Transverse colon (tissue), 4 donors: ENCODE measurements around the gene CFAP210.
A peak's percentile ranks its signal among the peaks of the same experiment; 100 is the strongest.

ENCODE experiments used
- EP300 ChIP-seq: sonication (generic); formaldehyde crosslinking; IDR thresholded peaks from one replicate; pipeline ENCODE4 v1.6.1; 2017; ENCODE audit warnings: antibody characterized with exemption, low read depth
- POLR2A ChIP-seq: fragments of 450-650 bp; IDR thresholded peaks from one replicate; pipeline ENCODE4 v1.6.1; 2016; ENCODE audit warnings: antibody characterized with exemption, mild to moderate bottlenecking, moderate library complexity
- POLR2AphosphoS5 ChIP-seq, 3 donors: sonication (generic); formaldehyde crosslinking; IDR thresholded peaks; one replicate each; pipeline ENCODE4 v1.6.1; 2016; ENCODE audit warnings: antibody characterized with exemption in 3 of 3
- TF ChIP-seq, protein P1 (sequence below), 5 experiments: fragments of 200-600 bp in 3 of 5; fragments of 450-650 bp in 2 of 5; sonication (generic) in 3 of 5; IDR thresholded peaks; 1 replicate in 2 of 5; 2 replicates in 3 of 5; pipeline ENCODE4 v1.5.1; 2016 to 2017; ENCODE audit warnings: antibody characterized with exemption in 5 of 5, inconsistent platforms in 3 of 5, mild to moderate bottlenecking in 2 of 5, moderate library complexity in 1 of 5

DNA sequence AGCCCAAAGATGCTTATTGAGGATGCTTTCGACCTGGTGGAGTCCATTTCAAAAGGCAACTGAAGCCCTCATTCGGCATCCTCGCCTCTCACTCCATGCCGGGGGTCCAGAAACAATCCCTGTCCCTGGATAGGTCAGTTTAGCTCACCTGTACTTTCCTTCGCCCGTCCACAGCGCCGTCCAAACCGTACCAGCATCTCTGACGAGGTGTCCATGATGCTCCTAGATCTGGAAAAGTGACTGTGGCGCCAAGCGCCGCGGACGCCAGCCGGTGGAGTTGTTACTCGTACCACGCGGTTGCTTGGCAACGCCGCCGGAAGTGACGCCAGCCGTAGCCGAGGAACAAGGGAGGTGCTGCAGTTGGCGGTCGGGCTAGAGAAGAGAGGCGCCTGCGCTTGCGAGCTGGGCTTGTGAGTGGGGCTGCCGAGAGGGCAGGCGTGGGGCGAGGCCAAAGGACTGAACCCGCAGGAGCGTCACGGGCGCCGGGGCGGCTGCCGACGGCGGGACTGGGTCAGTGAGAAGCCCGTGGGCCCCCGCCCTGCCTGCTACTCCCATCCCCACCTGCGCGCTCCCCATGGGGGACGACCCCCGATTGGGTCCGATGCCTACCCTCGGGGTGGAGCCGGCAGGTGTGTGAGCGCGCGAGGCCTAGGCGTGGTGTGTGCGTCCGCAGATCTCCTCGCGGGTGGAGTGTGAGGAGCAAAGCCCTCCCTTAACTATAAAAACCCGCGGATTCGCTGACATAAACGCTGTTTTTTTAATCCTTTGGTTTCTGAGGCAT lies at the start of gene CFAP210, which contains the start of gene PHOSPHO2:
- TF ChIP-seq, protein P1, sequence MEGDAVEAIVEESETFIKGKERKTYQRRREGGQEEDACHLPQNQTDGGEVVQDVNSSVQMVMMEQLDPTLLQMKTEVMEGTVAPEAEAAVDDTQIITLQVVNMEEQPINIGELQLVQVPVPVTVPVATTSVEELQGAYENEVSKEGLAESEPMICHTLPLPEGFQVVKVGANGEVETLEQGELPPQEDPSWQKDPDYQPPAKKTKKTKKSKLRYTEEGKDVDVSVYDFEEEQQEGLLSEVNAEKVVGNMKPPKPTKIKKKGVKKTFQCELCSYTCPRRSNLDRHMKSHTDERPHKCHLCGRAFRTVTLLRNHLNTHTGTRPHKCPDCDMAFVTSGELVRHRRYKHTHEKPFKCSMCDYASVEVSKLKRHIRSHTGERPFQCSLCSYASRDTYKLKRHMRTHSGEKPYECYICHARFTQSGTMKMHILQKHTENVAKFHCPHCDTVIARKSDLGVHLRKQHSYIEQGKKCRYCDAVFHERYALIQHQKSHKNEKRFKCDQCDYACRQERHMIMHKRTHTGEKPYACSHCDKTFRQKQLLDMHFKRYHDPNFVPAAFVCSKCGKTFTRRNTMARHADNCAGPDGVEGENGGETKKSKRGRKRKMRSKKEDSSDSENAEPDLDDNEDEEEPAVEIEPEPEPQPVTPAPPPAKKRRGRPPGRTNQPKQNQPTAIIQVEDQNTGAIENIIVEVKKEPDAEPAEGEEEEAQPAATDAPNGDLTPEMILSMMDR (IDR thresholded peaks at IDR 0.05), result no peak
- TF ChIP-seq POLR2AphosphoS5 (IDR thresholded peaks at IDR 0.05) (peak; percentile 87 to 95 (median 93)), POLR2A (peak; percentile 93), EP300 (no peak)
